NCI-H2227 (cell line): ENCODE results near the gene NRL.
A peak's percentile ranks its signal among the peaks of the same experiment; 100 is the strongest.
"Not testable (repeated sequence)": the region's sequence is repeated elsewhere in the genome, so short reads cannot be mapped to it uniquely, and the experiment has no call there.

Experiments
- DNase-seq: peaks from one replicate; lab custom pipeline; 2025; ENCODE audit not compliant: unreplicated experiment; lab: John Stamatoyannopoulos, UW

NRL gene

DNA sequence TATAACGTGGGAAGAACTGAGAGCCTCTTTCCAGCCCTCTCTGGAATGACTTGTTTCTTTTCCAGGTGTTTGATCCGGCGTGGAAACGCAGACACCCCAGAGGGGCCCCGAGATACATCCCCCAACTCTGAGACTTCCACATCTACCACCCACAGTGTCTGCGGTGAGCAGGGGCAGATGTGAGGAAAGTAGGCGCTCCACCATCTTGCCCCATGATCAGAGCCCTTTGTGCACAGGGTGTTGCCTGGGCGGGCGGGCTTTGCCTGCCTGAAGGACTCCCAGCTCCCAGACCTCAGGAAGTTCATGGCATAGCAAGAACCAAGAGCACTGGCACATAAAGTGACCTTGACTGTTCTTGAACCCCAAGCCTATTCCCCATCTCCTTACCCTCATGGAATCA is 60.1 kb downstream of the NRL start:
- DNase-seq = no peak

DNA sequence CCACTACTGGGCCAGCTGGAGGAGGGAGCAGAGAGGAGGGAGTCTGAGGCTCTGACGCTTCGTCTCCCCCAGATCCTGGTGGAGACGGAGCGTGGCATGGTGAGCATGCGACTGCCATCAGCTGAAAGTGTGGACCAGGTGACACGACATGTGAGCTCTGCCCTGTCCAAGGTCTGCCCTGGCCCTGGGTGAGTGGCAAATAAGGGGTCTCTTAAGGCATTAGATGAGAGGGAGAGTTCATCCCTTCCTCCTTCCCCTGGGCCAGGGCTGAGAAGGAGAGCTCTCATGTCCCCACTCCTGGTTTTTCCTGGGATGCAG is 60.5 kb downstream of the NRL start:
- no peak for DNase-seq

- no peak for DNase-seq
Measured at GRCh38 chr14:24053548-24054323, 61.0 kb downstream of the NRL start.

- no peak for DNase-seq
Measured at GRCh38 chr14:24052656-24053547, 61.8 kb downstream of the NRL start.

GRCh38 chr14:24051789-24052655 is 62.7 kb downstream of the NRL start, which contains the start of gene CARMIL3:
Gene CARMIL3 (plus strand): TSS chr14:24052009. CDS start chr14:24052154, 145 bp downstream.
- peak; percentile 87 for DNase-seq

DNA sequence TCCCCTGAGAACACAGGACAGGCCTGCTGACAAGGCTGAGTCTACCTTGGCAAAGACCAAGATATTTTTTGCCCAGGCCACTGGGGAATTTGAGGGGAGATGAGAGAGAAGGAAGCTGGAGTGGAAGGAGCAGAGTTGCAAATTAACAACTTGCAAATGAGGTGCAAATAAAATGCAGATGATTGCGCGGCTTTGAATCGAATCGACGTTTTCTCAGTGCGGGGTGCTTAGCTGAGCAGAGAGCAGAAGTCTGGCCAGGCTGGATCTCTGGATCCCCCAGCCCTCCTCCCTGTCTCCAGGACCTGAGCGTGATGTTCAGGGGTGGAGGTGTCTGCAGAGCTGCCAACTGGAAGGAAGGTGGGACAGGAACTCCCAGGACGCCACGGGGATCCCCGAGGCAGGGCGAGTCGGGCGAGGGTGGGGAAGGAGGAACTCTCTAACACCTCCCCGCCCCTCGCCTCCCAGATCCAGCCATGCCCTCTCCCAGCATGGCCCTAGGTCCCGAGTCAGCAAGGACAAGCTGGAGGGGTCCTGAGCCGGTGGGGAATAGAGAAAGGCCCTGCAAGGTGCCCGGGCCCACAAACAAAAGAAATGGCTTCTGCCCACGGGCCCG is 63.5 kb downstream of the NRL start:
- DNase-seq = peak; percentile 51

- DNase-seq = not testable (repeated sequence)
Measured at GRCh38 chr14:24050753-24051152, 64.0 kb downstream of the NRL start.

DNA sequence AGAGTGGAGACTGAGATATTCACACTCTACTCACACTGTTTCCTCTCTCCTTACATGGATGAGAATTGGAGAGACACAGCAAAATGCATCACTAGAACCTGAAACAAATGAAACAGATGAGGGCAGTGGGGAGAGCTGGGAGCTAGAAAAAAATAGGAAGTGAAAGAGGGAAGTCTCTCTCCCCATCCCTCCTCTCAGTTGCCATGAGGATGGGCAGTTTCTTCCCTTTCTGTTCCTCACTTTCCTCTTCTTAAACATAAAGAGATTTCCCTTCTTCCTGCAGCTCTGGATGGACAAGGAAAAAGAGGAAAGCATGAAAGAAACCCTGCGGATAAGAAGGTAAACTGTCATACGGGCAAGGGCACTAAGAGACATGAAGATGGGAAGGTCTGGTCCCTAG is 65.7 kb downstream of the NRL start:
- not testable (repeated sequence) for DNase-seq

- DNase-seq = no peak
Measured at GRCh38 chr14:24042746-24043145, 72.0 kb downstream of the NRL start.

DNA sequence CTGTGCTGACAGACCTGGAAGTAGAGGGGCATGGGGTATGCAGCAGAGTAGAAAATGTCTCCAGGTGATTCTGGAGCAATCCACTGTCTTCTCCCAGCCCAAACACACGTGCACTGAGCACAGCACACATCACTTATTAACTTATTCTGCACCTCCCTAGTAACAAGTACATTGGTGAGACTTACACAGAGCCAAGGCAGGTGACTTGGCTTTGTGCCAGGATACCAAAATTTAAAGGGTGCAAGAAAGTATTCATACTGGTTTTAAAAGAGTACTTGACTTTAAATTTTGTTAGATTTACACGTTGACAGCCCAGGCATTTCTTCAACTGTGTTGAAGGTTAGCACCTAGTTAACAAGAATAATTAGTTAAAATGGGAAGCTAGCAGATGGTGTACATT is 74.1 kb downstream of the NRL start:
- no peak for DNase-seq

DNA sequence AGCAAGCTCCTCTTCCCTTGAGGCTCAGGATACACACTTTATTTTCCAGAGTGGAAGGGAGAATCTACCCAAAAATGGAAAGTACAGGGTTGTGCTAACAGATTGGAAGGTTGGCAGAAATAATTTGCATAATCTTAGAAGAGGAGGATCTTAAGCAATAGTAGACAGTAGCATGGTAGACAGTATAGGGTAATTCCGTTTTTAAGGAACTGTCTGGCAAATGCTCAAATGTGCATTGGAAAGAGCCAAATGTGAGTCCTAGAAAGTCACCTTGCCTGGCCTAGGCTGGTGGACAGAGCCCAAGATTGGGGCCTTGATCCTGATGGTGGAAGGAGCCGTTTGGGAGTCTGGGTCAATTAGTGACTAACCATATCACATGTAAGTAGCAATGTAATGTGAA is 76.1 kb downstream of the NRL start:
- DNase-seq = no peak

DNA sequence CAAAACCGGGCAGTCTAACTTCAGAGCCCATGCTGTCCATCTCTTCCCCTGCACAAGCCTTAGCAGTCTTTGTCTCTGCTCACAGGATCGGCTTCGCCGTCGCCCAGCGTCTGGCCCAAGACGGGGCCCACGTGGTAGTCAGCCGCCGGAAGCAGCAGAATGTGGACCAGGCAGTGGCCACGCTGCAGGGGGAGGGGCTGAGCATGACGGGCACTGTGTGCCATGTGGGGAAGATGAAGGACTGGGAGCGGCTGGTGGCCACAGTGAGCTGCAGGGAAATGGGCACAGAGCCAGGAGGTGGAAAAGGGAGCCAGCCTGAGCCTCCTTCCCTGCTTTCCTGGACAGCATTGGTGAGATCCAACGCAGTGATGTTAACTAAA is 77.1 kb downstream of the NRL start:
- DNase-seq = no peak

GRCh38 chr14:24036963-24037657 is 77.6 kb downstream of the NRL start:
- DNase-seq = not testable (repeated sequence)

DNA sequence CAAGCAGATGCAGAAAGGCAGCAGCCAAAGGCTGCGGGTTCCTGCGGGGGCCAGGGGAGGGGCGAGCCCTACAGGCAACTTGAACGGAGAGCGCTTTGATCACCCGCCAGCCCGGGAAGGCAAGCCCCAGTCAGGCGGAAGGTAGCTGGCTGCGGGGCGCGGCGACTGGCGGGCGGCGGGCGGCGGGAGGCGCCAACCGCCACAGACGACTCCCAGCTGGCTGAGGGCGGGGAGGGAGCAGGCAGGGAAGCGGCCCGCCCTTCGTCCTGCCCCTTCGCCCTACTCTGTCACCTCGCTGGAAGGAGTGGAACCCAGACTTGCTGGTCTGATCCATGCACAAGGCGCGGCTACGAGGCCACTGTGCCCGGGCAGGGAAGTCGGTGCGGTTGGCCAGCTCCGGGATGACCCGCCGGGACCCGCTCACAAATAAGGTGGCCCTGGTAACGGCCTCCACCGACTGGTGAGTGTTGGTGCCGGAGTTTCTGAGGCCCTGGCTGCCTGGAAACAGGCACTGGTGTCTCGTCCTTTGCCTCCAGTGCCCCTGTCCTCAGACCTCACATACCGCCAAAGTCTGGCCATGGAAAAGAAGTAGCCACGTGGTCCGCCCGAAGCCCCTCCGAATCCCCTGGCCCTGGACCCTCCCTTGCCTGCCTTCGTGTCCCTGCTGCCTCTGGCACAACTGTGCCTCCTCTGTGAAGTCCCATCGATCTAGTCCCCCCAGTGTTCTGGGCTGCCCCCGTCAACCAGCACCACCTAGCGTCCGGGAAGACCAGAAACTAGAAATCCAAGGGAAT is 78.4 kb downstream of the NRL start:
- peak; percentile 76 for DNase-seq

- not testable (repeated sequence) for DNase-seq
Measured at GRCh38 chr14:24035769-24036168, 79.0 kb downstream of the NRL start.

DNA sequence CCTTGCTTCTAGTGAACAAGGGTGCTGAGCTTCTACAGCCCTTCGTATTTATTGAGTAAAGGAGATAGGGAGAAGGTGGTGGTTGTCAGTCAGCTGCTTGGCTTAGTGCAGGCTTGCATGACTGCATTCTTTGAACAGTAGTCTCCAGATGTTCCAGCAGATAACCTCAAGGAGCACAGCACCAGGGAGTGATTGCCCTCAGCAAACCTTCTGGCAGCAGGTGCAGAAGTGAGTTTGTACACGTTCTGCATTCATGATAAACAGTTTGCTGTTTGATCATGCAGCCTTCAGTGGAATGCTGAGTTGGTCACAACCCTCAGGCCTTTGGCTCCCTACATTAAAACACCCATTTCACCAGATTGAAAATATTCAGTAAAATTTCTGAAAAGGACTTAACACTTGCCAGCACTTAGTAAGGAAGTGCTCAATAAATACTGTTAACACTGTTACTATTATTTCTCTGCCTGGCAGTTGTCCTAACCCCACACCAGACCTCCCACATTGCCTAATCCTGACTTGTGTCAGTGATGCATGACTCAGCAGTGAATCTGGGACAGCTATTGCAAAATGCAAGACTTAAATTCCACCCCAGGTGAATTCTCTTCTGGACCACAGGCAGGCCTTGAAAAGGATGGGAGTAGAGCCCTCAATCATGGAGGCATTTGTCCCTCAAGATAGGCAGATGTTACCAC is 81.9 kb downstream of the NRL start:
- no peak for DNase-seq

DNA sequence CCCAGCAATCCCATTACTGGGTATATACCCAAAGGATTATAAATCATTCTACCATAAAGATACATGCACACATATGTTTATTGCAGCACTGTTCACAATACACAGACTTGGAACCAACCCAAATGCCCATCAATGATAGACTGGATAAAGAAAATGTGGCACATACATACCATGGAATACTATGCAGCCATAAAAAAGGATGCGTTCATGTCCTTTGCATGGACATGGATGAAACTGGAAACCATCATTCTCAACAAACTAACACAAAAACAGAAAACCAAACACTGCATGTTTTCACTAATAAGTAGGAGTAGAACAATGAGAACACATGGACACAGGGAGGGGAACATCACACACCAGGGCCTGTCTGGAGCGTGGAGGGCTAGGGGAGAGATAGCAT is 83.4 kb downstream of the NRL start:
- DNase-seq = not testable (repeated sequence)

DNA sequence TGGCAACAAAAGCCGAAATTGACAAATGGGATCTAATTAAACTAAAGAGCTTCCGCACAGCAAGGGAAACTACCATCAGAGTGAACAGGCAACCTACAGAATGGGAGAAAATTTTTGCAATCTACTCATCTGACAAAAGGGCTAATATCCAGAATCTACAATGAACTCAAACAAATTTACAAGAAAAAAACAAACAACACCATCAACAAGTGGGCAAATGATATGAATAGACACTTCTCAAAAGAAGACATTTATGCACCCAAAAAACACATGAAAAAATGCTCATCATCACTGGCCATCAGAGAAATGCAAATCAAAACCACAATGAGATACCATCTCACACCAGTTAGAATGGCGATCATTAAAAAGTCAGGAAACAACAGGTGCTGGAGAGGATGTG is 85.1 kb downstream of the NRL start:
- DNase-seq = not testable (repeated sequence)
